ENCODE measurements around the gene ING1.
"Not testable (repeated sequence)": the region's sequence is repeated elsewhere in the genome, so short reads cannot be mapped to it uniquely, and the experiment has no call there.

Gene ING1

GRCh38 chr13:110700641-110701040 is 12.9 kb upstream of the ING1 start:
- H3F3A ChIP-seq (ENCODE audit: low read depth), result no peaks in the 10 kb centered on the region
- H3K27me3 ChIP-seq (ENCODE audit: insufficient read depth, low read length, poor library complexity, severe bottlenecking), result no peaks in the 10 kb centered on the region
- peaks cover 77% of the 10 kb centered on the region for H3K4me1 ChIP-seq (ENCODE audit: insufficient read depth, low read length, poor library complexity, severe bottlenecking)
- H2AFZ ChIP-seq (ENCODE audit: low read length), result no peak overlapping the region
- peaks cover 78% of the 10 kb centered on the region for H3K79me2 ChIP-seq (ENCODE audit: insufficient read depth, low read length)
- peak overlapping the region; percentile 34 for H3K4me3 ChIP-seq (ENCODE audit: low read length, poor library complexity, severe bottlenecking)
- H3K9me3 ChIP-seq (ENCODE audit: insufficient read depth, low read depth, low read length), result no peaks in the 10 kb centered on the region
- no peaks in the 10 kb centered on the region for H3K9me2 ChIP-seq (replicated peaks; ENCODE audit: low read depth, low read length)
- H3K36me3 ChIP-seq (ENCODE audit: insufficient read depth, low read length), result peaks cover 14% of the 10 kb centered on the region
- TF ChIP-seq, protein P1, sequence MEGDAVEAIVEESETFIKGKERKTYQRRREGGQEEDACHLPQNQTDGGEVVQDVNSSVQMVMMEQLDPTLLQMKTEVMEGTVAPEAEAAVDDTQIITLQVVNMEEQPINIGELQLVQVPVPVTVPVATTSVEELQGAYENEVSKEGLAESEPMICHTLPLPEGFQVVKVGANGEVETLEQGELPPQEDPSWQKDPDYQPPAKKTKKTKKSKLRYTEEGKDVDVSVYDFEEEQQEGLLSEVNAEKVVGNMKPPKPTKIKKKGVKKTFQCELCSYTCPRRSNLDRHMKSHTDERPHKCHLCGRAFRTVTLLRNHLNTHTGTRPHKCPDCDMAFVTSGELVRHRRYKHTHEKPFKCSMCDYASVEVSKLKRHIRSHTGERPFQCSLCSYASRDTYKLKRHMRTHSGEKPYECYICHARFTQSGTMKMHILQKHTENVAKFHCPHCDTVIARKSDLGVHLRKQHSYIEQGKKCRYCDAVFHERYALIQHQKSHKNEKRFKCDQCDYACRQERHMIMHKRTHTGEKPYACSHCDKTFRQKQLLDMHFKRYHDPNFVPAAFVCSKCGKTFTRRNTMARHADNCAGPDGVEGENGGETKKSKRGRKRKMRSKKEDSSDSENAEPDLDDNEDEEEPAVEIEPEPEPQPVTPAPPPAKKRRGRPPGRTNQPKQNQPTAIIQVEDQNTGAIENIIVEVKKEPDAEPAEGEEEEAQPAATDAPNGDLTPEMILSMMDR (conservative IDR thresholded peaks at IDR 0.05; ENCODE audit: low read length), result no peak
- TF ChIP-seq EZH2phosphoT487 (IDR thresholded peaks at IDR 0.05; ENCODE audit: borderline replicate concordance), result no peak
- peaks cover 30% of the 10 kb centered on the region for H4K20me1 ChIP-seq (ENCODE audit: insufficient read depth, low read length, poor library complexity, severe bottlenecking)
- peak overlapping the region; percentile 58 for H3K4me2 ChIP-seq (ENCODE audit: low read depth, low read length, poor library complexity, severe bottlenecking)
- no peak overlapping the region for H3K9ac ChIP-seq (ENCODE audit: low read depth, low read length, poor library complexity, severe bottlenecking)

DNA sequence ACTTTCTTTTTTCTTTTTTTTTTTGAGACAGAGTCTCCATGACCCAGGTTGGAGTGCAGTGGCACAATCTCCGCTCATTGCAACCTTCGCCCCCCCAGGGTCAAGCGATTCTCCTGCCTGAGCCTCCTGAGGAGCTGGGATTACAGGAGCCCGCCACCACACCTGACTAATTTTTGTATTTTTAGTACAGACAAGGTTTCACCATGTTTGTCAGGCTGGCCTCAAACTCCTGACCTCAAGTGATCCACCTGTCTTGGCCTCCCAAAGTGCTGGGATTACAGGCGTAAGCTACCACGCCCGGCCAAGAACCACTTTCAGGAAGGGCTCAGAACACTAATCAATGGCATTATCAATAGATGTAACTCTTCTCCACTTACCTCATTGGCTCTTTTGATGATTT is 12.4 kb upstream of the ING1 start:
- not testable (repeated sequence) for H3F3A ChIP-seq (ENCODE audit: low read depth); H2AFZ ChIP-seq (ENCODE audit: low read length); H3K9ac ChIP-seq (ENCODE audit: low read depth, low read length, poor library complexity, severe bottlenecking); H3K27me3 ChIP-seq (ENCODE audit: insufficient read depth, low read length, poor library complexity, severe bottlenecking); H3K9me2 ChIP-seq (replicated peaks; ENCODE audit: low read depth, low read length); H3K9me3 ChIP-seq (ENCODE audit: insufficient read depth, low read depth, low read length)
- Histone ChIP-seq H3K4me3 (ENCODE audit: low read length, poor library complexity, severe bottlenecking) (peak overlapping the region; percentile 34), H3K79me2 (ENCODE audit: insufficient read depth, low read length) (peaks cover 80% of the 10 kb centered on the region), H3K4me2 (ENCODE audit: low read depth, low read length, poor library complexity, severe bottlenecking) (peak overlapping the region; percentile 58), H4K20me1 (ENCODE audit: insufficient read depth, low read length, poor library complexity, severe bottlenecking) (peaks cover 30% of the 10 kb centered on the region), H3K4me1 (ENCODE audit: insufficient read depth, low read length, poor library complexity, severe bottlenecking) (peaks cover 77% of the 10 kb centered on the region), H3K36me3 (ENCODE audit: insufficient read depth, low read length) (peaks cover 14% of the 10 kb centered on the region)

DNA sequence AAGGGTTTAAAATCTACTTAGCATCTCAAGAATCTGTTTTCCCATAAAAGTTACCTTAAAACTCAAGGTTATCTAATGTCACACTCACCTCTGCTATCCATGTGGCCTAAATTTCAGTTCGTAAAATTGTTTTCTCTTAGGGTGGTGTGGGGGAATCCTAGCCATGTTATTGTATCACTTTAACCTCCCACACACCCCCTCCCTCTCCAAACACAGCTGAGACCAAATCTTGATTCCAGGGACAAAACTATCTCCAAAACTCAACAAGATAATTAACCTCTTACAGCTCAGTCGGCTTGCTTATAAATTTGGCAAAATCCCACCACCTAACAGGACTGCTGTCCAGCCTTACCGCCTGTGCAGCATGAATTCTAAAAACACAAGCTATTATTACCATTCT is 11.4 kb upstream of the ING1 start:
- Histone ChIP-seq H3K4me1 (ENCODE audit: insufficient read depth, low read length, poor library complexity, severe bottlenecking) (peaks cover 76% of the 10 kb centered on the region), H3K36me3 (ENCODE audit: insufficient read depth, low read length) (peaks cover 14% of the 10 kb centered on the region)

More for the DNA sequence above, 11.4 kb upstream of the ING1 start:
- Histone ChIP-seq H3K79me2 (ENCODE audit: insufficient read depth, low read length) (peaks cover 82% of the 10 kb centered on the region), H2AFZ (ENCODE audit: low read length) (no peak overlapping the region), H3K9me3 (ENCODE audit: insufficient read depth, low read depth, low read length) (no peaks in the 10 kb centered on the region), H3F3A (ENCODE audit: low read depth) (peaks cover 7% of the 10 kb centered on the region; the same call in 1 of the 2 replicates), H3K27me3 (ENCODE audit: insufficient read depth, low read length, poor library complexity, severe bottlenecking) (no peaks in the 10 kb centered on the region), H3K9ac (ENCODE audit: low read depth, low read length, poor library complexity, severe bottlenecking) (no peak overlapping the region), H4K20me1 (ENCODE audit: insufficient read depth, low read length, poor library complexity, severe bottlenecking) (peaks cover 30% of the 10 kb centered on the region), H3K4me2 (ENCODE audit: low read depth, low read length, poor library complexity, severe bottlenecking) (peak overlapping the region; percentile 58), H3K4me3 (ENCODE audit: low read length, poor library complexity, severe bottlenecking) (no peak overlapping the region), H3K9me2 (replicated peaks; ENCODE audit: low read depth, low read length) (no peaks in the 10 kb centered on the region)
- no peak for TF ChIP-seq EZH2phosphoT487 (IDR thresholded peaks at IDR 0.05; ENCODE audit: borderline replicate concordance)
- TF ChIP-seq, protein P1 (conservative IDR thresholded peaks at IDR 0.05; ENCODE audit: low read length), result no peak

All from Loucy (cell line).